Measurements from ENCODE around the gene COL6A1.
A peak's percentile ranks its signal among the peaks of the same experiment; 100 is the strongest.
"Not testable (repeated sequence)": the region's sequence is repeated elsewhere in the genome, so short reads cannot be mapped to it uniquely, and the experiment has no call there.

The COL6A1 gene

DNA sequence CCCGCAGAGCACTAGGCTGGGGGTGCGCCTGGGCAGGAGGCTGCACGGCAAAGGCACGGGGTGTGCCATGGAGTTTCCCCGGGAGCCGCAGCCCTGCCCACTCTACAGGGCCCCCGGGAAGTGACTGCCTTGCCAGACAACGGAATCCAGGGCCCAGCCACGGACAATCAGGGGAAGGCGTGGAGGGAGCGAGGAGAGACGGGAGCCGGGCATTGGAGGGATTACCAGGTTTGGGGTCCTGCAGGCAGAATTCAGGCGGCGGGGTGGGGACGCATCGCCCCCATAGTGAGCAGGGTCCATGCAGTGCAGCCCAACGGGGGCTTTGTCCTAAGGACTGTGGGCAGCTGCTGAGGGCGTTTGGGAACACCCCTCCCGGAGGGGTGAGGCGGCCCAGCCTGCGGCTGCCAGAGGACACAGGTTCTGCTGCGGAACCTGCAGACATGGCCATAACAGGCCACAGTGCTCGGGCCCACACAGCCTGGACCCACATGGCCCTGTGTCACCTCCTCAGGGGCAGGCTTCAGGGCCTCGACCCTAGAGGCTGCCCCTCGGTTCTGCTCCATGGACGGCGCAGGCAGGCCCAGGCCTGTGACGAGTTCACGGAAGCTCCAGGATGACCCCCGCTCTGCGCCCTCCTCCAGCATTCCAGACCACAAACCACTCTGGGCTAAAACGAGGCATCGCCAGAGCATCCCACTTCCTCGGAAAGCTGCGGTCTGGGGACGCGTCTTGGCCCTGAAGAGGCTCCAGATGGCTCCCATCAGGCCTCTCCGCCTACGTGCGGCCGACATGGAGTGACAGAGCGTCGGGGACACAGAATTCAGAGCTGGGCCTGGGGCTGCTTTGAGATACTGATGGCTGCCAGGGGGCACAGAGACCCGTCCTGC lies 54.5 kb downstream of the COL6A1 start:
- no peak for DNase-seq

- no peak for DNase-seq
These were observed 55.2 kb downstream of the COL6A1 start for GRCh38 chr21:46036696-46037330.

DNA sequence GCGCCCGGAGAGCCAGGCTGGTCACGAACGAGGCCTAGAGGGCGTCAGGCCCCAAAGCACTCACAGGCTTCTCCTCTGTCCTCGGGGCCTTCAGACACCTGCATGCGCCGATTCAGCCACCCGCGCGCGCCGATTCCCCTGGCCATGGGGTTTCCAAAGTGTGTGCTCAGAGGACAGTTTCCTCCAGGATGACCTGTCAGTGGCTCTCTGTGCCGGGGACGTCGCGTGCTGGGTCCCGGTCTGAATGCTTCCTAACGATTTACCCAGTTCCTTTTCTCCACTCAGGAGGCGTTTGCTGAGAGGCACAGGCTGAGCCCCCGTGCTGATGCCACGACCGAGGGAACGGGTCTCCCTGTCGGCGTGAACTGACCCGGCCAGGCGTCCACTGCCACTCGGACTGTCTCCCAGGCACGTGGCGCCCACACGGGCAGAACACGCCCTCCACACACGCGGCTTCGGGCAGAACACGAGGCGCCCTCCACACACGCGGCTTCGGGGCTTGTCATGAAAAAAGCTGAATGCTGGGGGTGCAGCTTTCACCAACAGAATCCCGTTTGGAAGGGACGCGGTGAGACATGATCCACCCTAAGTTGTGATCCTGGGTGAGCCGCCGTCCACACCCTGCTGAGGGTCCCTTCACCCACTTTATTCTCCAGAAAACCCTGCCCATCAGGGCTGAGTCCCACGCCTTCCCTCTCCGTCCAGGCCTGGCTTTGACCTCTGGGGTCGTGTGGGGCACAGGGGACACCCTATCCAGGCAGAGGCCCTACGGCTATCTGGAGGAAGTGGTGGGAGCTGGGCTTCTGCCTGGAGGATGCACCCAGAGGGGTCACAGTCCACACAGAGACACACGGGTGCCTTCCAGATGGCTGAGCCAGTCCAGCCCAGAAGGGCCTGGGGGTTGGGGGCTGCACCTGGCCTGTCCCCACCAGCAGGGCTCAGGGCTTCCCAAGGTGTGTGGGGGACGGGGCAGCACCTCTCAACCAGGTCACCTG lies 56.1 kb downstream of the COL6A1 start:
- DNase-seq: no peak

GRCh38 chr21:46038341-46038829 lies 56.8 kb downstream of the COL6A1 start:
- no peak for DNase-seq

GRCh38 chr21:46038871-46039397 lies 57.4 kb downstream of the COL6A1 start:
- DNase-seq: no peak

DNA sequence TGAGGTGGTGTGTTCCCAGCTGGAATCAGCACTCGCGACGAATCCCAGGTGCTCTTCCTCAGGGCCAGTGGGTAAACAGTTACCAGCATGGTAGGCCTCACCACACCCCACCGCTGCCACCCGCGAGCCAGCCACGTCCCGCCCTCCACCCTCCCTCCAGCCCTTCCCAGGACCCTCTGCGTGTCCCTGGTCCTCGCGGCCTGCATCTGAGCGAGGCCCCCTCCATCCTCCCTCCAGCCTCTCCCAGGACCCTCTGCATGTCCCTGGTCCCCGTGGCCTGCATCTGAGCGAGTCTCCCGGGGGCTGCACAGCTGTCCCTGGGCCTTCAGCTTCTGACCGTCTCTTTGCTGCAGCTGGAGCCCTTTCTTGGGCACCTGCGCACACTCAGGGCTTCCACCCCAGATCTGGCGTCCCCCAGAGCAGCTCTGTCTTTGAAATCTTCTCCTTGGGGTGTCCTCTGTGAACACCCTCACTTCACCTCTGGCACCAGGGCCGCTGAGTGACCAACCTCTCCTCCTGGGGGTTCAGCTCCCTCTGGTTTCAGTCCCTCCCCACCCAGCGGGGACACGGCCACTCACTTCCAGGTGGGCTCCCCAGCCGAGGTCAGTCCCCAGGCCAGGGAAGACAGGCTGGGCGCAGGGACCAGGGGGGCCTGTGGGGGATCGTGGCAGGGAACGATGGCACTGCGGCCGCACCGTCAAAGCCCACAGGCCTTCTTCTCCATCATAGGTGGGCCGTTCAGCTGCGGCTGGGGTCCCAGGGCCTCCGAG lies 58.5 kb downstream of the COL6A1 start:
- DNase-seq: no peak

GRCh38 chr21:46040707-46041106 lies 59.1 kb downstream of the COL6A1 start:
- DNase-seq: no peak

GRCh38 chr21:46041183-46041582 lies 59.6 kb downstream of the COL6A1 start:
- no peak for DNase-seq

DNA sequence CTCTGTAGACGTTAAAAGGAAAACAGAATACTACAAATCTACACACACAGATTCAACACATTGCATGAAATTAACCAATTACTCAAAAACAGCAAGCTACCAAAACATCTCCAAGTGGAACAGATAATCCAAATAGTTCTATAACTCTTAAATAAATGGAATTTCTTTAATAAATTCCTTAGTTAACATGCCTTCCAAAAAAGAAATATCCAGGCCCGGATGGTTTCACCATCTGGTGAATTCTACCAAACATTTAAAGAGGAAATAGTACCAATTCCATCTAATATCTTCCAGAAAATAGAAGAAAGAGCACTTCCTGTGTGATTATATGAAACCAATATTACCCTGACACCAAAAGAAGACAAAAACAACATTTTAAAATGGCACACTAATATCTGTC lies 63.6 kb downstream of the COL6A1 start:
- no peak for DNase-seq

DNA sequence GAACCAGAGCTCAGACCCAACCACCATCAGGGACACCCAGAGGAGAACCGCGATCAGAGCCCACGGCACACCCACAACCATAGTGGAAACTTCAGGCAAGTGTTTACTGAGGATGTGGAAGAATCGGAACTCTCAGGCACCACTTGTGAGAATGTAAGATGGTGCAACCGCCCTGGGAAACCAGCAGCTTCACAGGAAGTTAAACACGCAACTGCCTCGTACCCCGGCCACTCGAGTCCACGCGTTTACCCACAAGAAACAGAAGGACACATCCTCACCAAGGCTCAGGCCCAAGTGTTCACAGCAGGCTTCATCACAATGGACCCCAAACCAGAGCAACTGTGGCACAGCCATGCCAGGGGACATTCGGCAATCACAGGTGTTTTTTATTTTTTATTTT lies 64.9 kb downstream of the COL6A1 start:
- DNase-seq: no peak

- not testable (repeated sequence) for DNase-seq
These were observed 65.3 kb downstream of the COL6A1 start for GRCh38 chr21:46046906-46047305.

- DNase-seq: no peak
These were observed 67.6 kb downstream of the COL6A1 start for GRCh38 chr21:46048926-46049889.

GRCh38 chr21:46049890-46050667 lies 68.5 kb downstream of the COL6A1 start:
- DNase-seq: no peak

GRCh38 chr21:46050668-46051378 lies 69.3 kb downstream of the COL6A1 start:
- DNase-seq: no peak

DNA sequence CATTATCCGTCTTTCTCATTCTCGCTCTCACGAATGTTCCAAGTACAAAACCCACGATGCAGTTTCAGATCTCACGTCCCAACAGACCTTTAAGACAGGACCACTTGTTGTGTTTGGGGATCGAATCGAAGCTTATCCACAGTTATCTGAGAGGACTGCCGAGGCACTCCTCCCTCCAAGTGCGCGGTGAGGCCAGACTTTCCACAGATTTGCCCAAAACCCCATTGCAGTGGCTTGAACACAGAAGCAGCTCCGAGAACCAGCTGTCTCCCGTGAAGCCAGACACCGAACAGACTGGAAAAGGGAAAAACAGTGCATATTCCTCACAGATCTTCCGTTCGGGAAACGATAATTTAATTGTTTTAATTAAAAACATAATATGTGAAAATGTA lies 69.8 kb downstream of the COL6A1 start:
- DNase-seq: no peak

DNA sequence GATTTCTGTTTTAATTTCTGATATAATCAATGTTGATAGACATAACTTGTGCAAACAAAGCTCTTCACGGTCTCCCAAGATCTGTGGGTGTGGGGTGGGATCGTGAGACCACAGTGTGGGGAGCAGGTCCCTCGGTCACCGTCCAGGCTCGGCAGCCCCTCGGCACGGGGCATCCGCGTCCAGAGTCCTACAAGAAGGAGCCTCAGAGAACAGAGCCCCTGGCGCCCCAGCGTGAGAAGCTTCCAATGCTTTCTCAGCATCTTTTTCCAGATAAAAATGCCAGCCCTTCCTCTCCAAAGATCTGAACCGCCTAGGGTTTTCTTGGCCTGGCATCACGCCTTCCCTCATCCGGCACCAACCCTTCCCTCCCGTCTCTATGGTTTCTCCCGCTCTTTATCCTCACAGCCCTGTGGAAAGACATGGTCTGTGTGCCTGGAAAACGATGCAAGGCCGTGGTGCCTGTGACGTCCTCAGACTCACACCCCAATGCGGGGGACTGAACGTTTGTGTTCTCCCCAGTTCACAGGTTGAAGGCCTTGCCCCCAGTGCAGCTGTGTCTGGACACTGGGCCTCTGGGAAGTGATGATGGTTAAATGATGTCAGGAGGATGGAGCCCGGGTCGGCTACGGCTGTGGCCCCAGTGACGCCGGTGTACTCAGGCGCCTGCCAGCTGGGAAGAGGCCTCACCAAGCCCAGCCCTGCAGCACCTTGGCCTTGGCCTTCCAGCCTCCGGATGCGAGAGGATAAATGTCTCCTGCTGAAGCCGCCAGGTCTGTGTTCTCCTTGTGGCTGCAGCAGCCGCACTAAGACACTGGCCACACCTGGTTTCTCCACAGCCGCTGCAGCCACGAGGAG lies 70.5 kb downstream of the COL6A1 start:
- no peak for DNase-seq

DNA sequence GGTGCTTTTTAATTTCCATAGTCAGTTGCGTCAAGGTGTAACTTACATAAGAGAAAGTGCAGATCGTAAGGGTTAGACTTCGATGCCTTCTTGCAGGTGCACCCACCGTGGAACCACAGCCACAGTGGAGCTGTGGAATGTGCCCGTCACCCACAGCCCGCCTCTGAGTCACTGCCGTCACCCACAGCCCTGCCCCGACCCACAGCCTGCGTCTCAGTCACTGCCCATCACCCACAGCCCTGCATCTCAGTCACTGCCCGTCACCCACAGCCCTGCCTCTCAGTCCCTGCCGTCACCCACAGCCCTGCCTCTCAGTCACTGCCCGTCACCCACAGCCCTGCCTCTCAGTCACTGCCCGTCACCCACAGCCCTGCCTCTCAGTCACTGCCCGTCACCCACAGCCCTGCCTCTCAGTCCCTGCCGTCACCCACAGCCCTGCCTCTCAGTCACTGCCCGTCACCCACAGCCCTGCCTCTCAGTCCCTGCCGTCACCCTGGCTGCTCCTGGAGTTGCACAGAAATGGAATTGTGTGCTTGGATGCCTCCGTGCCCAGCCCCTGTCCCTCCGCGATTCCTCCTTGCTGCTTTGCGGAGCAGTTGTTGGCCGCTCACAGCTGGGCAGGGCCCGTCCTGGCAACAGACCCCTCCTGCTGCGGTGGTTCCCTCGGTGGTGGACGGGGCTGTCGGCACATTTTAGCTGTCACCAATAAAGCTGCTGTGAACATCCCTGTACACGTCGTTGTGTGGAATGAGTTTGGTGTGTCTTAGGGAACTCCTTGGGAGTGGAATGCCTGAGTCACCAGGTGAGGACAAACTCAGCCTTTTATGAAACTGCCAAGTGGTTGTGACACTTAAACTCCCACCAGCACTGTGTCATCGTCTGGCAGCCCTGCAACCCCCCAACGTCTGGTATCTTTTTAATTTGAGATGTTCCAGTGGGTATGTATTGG lies 71.4 kb downstream of the COL6A1 start:
- peak; percentile 26 for DNase-seq
